Pons (tissue), 1 donor: ENCODE measurements around the gene DYRK1B.
A peak's percentile ranks its signal among the peaks of the same experiment; 100 is the strongest.
"Not testable (repeated sequence)": the region's sequence is repeated elsewhere in the genome, so short reads cannot be mapped to it uniquely, and the experiment has no call there.

ENCODE experiments used
- DNase-seq: peaks from one replicate; pipeline ENCODE4 v3.0.0-alpha.2; 2016; ENCODE audit warnings: low spot score

DYRK1B gene

GRCh38 chr19:39830406-39830805, 3.6 kb downstream of the DYRK1B start:
- no peak for DNase-seq

GRCh38 chr19:39829702-39830275, 4.2 kb downstream of the DYRK1B start:
- DNase-seq, result no peak

GRCh38 chr19:39828654-39829032, 5.3 kb downstream of the DYRK1B start:
- DNase-seq, result no peak

- no peak for DNase-seq
These were observed 5.8 kb downstream of the DYRK1B start for GRCh38 chr19:39828015-39828653.

GRCh38 chr19:39827216-39827615, 6.7 kb downstream of the DYRK1B start:
- DNase-seq, result no peak

GRCh38 chr19:39826311-39826945, 7.5 kb downstream of the DYRK1B start:
- DNase-seq, result no peak

- DNase-seq, result no peak
These were observed 8.4 kb downstream of the DYRK1B start for GRCh38 chr19:39825531-39826076.

- DNase-seq, result no peak
These were observed 8.9 kb downstream of the DYRK1B start for GRCh38 chr19:39825093-39825463.

- peak; percentile 98 for DNase-seq
These were observed 9.5 kb downstream of the DYRK1B start for GRCh38 chr19:39824143-39825092.

- no peak for DNase-seq
These were observed 10.3 kb downstream of the DYRK1B start for GRCh38 chr19:39823686-39824085.

- DNase-seq, result no peak
These were observed 13.3 kb downstream of the DYRK1B start for GRCh38 chr19:39820696-39821095.

GRCh38 chr19:39819786-39820185, 14.2 kb downstream of the DYRK1B start:
- no peak for DNase-seq

GRCh38 chr19:39818626-39819097, 15.3 kb downstream of the DYRK1B start:
- no peak for DNase-seq

GRCh38 chr19:39817888-39818561, 15.9 kb downstream of the DYRK1B start:
- no peak for DNase-seq

- no peak for DNase-seq
These were observed 17.5 kb downstream of the DYRK1B start for GRCh38 chr19:39816287-39817048.

GRCh38 chr19:39814595-39814994, 19.4 kb downstream of the DYRK1B start:
- DNase-seq, result no peak

- not testable (repeated sequence) for DNase-seq
These were observed 19.9 kb downstream of the DYRK1B start for GRCh38 chr19:39814111-39814510.

- no peak for DNase-seq
These were observed 20.5 kb downstream of the DYRK1B start for GRCh38 chr19:39813264-39813993.

GRCh38 chr19:39811064-39811463, 22.9 kb downstream of the DYRK1B start:
- DNase-seq, result no peak

- no peak for DNase-seq
These were observed 23.5 kb downstream of the DYRK1B start for GRCh38 chr19:39810424-39810823.
